ELF-1 (cell line): ENCODE measurements around the gene SMAD4.

Experiments
- DNase-seq: peaks from one replicate; pipeline ENCODE4 v3.0.0-alpha.2; 2016; ENCODE audit warnings: low read depth, low spot score

The SMAD4 gene

DNA sequence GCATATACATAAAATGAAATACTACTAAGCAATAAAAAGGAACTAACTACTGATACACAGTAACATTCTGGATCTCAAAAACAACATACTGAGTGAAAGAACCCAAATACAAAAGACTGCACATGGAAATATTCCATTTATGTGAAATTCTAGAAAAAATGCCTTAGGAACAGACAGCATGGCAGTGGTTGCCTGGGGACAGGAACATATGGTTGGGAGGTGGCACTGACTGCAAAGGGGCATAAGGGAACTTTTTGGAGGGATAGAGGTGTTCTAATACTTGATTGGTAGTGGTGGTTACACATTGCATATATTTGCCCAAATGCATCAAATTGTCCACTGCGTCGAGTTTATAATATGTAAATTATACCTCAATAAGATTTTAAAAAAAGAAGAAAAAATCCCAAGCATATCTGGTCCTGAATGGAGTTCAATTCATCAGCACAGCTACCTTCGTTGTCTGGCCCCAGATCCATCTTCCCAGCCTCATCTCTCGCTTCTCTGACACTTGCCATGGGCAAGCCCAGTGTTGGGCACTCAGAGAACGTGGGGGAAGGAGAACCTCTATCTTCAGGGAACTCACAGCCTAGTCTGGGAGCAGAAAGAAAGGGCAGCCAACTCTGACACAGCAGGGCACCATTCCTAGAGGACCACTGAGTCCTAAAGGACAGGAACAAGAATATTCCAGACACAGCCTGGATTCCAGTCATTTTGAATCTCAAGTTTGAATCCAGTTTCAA lies 8.6 kb upstream of the SMAD4 start:
- DNase-seq: no peak

DNA sequence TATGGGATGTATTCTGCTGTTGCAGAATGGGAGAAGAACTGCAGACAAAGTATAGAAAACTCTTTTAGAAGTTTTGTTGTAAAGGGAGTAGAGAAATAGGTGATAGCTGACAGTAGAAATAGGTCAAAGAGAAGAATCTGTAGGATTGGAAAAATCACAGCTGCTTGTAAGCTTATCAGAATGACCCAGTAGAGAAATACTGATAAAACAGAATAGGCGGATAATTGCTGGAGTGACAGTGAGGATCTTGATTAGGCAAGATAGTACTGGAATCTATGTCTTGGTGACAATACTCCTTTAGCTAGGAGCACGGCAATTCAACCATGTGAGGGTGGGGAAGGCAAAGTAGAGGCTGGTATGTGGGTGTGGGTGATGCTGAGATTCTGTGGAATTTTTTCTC lies 4.5 kb upstream of the SMAD4 start:
- no peak for DNase-seq

DNA sequence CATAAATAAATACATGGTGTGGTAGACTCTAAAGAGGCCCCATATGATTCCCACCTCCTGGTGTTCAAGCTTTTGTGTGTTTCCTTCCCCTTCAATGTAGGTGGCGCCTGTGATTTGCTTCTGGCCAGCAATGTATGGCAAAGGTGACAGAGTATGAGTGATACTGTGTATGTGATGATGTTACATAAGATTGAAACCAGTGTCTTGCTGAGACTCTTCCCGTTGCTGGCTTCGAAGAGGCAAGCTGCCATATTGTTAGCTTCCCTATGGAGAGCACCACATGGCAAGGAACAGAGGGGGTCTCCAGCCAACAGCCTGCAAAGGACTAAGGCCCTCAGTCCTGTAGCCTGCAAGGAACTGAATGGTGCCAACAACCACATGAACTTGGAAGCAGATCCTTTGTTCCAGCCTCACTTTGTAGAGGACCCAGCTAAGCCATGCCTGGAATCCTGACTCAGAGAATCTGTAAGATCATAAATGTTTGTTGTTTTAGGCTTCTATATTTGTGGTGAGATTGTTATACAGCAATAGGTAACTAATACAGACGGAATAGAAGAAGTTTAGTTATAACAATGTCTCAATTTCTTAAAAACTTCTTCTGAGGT lies 1.7 kb upstream of the SMAD4 start:
- peak; percentile 21 for DNase-seq

DNA sequence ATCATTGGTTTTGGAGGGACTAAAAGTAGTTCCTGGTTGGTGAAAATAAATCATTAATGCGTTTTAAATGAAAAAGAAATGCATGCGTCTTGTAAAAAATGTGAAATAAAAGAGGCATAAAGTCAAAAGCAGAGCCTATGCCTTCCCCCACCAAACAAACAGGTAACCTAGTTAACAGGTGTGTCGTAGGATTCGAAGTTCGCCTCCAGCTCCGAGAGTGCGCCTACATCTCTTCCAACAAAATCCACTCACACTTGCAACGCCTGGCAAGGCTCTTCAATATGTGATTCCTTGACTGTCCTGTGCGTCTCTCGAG lies 677 bp upstream of the SMAD4 start:
- DNase-seq: no peak

DNA sequence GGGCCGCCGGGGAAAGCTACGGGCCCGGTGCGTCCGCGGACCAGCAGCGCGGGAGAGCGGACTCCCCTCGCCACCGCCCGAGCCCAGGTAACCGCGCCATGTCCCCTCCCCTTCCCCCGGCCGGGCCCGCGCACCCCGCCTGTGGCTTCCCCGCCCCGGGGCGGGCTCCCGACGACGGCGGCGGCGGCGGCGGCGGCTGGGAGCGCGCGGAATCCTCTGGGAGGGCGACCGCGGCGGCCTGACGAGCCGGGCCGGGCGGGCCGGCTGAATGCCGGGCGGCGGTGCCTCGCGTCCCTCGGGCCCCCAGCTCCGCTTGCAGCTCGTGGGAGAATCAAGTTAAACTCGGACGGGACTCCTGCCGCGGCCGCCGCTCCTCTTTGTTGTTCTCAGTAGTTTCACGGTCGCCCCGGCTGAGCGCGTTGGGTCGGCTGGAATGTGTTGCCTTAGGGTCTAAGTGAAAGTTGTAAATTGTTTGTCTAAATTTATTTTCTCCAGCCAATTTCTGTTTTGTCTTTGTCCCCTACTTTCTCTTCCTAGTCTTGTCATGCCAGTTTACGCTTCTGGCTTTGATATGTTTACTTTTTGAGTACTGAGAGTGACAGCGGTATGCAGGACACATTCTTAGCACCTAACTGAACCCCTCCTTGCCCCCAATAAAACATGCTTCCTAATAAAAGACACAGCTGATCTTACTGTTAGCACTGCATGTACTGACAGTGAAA lies 685 bp downstream of the SMAD4 start:
- peak; percentile 76 for DNase-seq

DNA sequence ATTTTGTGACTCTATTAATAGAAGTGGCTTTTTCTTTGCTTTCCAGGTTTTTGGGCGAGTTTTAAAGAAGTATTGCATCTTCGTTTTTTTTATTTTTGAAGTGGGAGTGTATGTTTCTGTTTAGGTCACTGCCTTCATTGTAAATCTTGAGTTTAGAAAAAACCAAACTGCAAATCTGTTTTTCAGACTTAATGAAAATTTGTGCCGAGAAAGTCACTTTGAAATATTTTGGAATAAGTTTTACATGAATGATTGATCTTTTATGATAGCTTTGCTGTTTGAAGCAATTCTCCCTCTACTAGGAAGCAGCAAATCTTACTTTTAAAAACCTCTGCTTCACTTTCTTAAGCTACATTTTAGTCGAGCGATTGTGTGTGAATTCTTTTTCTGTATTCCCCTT lies 2.2 kb downstream of the SMAD4 start:
- DNase-seq: no peak

DNA sequence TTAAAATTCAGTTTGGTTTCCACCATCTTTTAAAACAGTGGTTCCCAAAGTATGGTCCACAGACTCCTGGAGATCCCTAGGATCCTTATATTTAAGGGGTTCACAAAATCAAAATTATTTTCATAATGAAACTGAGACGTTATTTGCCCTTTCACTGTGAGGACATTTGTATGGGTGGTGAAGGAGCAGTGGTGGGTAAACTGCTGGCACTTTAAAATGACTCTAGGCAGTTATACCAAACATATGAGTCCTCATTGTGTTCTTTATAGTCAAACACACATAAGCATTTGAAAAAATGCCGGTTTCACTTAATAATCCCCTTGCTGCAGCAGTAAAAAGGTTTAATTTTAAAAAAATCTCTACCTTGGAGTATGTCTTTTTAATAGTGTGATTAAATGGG lies 7.2 kb downstream of the SMAD4 start:
- DNase-seq: no peak

DNA sequence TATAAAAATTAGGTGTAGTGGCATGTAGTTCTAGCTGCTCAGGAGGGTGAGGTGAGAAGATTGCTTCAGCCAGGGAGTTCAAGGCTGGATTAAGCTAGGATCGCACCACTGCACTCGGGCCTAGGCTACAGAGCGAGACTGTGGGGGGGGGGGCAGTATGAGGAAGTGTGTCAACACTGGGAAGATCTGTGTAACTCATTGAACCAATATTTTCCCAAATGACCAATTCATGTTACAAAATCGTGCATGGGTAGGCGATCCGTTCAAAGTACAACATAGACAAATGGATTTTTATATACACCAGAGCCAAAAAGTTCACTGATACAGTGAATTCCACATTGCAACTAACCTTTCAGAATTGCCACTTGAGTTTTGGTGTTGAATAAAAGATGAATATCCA lies 8.1 kb downstream of the SMAD4 start:
- DNase-seq: no peak

DNA sequence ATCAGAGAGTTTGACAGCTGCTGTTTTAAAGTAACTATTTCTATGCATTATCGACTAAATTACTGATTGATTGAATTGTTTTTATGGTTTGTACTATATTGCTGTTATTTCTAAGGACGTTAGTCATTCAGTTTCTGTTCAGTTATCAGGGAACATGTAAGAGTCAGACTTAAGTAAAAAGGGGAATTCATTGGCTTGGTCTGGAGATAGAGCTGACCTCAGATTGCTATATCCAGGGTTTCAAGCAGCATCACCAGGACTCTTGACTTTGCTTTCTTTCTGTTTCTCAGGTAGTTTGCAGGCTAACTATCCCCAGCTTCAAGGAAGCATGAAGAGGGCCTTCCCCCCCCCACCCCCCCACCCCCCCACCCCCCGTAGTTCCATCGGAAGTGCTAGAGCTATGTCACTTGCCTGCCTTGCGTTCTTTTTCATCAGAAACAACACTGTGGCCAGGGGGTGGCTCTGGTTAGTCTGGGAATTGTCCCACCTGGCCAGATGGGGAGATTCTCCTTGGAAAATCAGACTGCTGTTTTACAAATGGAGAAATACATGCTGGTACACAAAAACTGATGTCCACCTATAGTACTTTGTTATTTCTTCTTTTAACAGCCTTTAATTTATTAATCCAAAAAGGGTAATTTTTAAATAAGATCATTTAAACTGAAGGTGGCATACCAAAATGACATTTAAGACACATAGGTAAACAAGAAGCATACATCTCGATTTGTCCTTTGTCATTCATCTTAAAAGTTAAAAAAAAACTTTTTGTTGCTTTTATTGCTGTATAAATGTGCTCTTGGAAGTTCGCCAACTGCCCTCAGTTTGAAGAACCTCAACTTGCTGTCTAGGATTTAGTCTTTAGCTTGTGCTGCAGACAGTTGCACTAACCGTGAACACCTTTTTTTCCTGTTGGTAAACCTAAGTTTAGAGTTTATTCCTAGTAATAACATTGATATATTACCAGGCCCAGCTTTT lies 9.4 kb downstream of the SMAD4 start:
- DNase-seq: no peak

DNA sequence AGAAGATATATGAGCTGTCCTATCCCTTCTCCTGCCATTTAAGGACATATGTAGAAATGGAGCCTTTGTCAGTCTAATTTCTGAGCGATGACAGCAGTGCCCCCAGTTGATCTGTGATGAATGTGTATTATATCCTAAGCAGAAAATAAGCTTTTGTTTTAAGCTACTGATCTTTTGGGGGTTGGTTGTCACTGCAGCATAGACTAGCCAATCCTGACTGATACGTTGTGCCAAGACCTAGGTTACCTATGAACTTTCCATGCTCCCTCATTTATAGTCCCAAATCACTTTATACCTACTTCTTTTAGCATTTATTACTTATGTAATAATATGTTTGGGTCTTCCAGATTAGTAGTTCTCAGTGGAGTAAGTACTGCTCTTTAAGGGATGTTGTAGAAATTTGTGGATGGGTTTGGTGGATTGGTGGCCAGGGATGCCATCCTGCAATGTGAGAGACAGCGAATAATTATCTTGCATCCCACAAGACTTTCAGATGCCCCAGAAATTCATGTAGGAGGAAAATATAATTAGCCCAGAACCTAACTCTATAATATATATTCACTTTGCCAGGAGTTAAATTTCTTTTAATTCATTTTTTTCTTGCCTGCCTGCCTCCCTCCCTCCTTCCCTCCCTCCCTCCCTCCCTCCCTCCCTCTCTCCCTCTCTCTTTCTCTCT lies 11.8 kb downstream of the SMAD4 start:
- DNase-seq: no peak

DNA sequence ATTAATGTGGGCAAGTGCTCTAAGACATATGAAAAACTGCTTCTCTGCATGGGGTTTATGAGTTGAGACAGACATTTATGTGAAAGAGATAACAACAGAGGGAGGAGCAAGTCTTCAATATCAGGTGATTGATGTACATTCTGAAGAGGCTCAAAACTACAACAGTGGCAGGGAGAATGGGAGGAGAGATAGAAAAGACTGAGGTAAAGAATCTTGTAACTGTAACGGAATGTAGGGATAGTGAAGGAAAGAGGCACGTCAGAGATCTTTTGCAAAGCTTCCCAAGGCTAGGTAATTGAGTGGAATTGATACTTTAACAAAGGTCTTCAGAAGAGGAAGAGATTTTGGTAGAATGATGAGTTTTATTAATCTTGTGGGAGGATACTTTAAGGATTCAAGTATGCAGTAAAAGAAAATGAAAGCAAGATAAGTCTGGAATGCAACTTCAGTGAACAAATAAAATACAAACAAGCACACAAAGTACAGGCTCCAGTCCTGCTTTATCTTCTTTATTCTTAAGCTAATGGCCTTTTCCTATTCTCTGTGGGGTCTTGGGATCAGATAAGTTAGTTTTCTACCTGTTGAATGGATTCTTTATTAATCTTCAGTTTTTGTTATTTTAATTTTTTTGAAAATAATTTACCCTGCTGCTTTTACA lies 15.0 kb downstream of the SMAD4 start:
- DNase-seq: no peak

DNA sequence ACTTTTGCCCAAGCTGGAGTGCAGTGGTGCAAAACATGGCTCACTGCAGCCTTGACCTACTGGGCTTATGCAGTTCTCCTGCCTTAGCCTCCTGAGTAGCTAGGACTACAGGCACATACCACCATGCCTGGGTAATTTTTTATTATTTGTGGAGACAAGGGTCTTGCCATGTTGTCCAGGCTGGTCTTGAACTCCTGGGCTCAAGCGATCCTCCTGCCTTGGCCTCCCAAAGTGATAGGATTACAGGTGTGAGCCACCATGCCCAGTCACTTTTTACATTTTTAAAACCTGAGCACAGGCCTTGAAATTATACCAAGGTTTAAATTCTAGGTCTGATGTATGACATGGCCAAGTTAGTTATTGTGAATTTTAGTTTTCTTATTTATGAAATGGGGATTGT lies 18.2 kb downstream of the SMAD4 start:
- no peak for DNase-seq

DNA sequence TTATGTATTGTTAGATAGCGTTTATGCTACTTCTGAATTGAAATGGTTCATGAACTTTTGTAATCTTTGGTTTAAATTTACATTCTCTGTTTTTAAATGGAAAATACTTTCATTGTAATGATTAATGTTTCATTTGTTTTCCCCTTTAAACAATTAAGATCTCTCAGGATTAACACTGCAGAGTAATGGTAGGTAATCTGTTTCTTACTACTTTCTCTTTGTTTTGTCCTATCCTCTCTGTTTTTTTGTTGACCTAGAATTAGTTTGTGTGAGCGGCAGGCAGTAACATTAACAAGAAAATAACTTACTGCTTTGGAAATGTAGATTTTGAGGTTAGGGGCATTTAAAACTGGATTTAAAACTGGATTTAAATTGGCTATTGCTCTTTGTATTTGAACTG lies 19.1 kb downstream of the SMAD4 start:
- no peak for DNase-seq

DNA sequence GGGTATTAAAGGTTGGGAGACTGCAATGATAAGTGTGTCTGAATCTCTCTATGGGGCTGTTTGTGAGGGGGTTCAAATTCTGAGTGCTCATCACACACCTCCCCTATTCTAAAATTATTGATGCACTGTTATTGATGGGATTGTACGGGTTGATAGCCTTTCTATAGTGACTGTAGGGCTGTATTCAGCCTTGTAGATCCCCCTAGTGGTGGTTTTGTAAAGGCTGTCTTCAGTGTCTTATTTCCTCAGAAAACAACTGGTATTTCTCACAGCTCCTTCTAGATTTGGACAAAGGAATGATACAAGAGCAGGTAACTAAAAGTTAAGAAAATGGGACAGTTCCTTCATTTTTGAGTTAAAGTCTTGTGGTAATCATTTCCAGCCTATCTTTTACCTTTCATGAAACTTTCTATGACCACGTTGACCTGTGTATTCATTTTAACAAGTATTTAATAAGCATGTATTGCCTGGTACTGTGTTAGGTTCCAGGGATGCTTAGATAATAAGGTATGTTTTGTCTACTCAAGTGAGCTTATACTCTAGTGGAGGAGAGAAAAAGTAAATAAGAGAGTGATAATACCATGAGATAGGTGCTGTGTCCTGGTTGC lies 21.2 kb downstream of the SMAD4 start:
- peak; percentile 22 for DNase-seq

DNA sequence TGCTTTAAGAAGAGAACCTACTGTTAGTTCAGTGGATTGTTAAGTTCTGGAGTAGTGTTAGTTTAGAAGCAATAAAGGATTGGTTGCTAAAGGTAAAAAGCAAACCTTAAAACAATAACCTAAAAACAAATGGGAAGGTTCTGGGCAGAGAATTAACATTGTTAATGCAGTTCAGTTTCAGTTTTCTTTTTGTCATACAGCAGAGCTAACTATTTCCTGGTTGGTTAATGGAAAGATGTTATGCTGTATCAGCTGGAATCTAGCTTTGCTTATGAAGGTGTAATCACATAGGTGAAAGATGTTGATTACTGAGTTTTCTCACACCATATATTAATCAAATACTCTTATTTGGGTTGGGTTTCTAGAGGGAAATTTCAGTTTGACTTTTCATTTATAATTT lies 23.8 kb downstream of the SMAD4 start:
- DNase-seq: no peak

DNA sequence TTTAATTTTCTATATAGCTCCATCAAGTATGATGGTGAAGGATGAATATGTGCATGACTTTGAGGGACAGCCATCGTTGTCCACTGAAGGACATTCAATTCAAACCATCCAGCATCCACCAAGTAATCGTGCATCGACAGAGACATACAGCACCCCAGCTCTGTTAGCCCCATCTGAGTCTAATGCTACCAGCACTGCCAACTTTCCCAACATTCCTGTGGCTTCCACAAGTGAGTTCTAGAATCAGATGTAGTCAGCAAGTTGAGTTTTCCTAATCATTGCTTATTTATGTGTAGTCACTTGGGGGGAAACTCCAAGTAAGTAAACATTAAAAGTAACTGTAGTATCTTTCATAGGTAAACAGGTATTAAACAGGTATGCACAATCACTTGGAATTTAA lies 24.8 kb downstream of the SMAD4 start:
- DNase-seq: no peak

DNA sequence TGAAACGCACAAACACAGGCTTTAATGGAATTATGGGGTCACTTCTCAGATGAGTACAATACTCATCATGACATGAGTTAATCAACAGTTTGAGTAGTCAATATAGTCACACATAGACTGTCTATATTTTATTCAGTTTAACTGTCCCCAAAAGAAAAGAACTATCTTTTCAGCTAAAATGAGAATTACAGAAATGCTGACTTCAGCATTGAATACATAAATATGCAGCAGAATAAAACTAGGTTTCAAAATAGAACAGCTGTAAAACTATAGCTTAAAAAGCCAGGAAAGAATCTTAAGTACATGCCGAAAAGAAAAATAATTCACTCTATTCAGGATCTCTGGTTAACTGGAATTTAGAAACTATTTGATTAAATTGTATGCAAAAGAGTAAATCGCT lies 30.0 kb downstream of the SMAD4 start:
- DNase-seq: no peak

DNA sequence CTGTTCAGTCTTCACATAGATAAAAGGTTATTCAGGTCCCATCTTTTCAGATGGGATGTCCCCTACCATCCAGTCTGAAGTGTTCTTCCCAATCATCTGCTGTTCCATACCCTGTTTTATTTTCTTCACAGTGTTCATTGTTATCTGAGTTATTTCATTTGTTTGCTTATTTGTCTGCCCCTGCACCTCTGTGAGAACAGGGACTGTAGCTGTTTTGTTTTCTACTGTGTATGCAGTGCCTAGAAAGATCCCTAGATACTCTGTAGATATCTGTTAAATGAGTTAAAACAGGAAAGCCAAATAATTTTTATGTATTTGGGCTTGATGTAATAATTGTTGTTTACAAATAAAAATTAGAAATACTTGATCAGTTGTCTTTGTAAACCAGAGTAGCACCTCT lies 34.2 kb downstream of the SMAD4 start:
- no peak for DNase-seq

DNA sequence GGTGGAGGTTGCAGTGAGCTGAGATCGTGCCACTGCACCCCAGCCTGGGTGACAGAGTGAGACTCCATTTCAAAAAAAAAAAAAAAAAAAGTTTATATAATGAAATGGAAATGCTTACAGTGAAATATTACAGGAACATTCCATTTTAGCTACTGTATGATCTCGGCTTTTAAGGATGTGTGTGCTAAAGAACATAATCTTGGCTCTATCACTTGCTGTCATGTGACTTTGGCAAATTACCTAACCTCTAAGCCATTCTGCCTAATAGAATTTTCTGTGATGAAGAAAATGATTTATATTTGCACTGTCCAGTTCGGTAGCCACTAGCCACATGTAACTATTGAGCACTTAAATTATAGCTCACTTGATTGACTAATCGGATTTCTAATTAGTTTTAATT lies 36.3 kb downstream of the SMAD4 start:
- no peak for DNase-seq

DNA sequence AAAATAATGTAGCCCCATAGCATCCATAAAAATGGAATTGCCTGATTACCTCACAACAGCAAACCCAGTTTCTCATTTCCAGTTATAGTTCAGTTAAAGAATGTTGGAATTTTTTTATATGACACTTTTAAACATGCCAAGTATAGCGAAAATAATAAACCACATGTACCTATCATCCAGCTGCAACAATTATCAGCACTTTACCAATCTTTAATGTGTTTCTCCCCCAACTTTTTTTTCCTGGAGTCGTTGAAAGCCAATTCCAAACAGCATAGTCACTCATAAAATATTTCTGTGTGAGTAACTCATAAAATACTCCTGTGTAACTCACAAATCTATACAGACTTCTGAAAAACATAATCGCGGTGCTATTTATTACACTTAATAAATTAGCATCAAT lies 38.1 kb downstream of the SMAD4 start:
- no peak for DNase-seq

DNA sequence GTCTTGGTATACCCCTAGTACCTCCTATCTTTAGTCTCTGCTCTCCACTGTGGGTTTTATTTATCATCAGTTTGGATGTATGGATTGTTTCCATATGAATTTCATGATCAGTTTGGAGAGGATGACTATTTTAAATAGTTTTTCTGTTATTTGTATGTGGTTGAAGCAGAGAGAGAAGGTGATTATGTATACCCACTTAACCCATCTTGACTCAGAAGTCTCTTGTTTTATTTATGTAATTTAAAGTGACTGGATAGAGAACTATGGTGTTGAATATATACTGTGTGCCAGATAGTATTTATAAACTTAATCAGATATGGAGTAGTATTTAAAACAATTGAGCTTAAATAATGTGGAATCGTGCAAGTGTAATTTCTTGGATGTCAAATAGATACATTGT lies 39.9 kb downstream of the SMAD4 start:
- DNase-seq: no peak
